ENCODE results near the gene SEMA3D. TPM values are rescaled to one million over a fixed set of nuclear protein-coding genes. Genes with fewer than 3 reads are reported as not detected.

The SEMA3D gene
- total and polyA plus RNA-seq, 2 donors (not counting 3 experiments of a cell fraction or from before 2014, with no cell fraction given): 9.9 to 10.3 TPM

DNA sequence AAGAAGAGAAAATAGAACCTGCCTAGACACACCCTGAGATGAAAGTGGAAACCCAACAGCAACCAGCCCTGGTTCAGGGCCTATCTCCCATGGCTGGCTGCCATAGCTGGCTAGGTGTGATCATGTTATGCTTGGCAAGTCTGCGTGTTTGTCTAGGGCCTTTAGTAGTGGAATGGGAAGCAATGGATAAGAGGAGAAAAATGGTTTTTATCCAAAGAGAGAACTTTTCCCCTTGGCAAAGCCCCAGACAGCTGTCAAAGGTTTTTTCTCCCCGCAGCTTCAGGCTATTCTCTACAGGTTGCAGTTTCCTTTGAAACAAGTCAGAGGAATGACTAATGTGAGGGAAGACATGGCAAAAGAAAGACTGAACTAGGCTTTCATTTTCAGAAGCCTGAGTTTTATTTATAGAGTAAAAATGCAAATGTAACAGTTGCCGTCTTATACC lies 161.5 kb downstream of the SEMA3D start:
- Histone ChIP-seq H3K4me3 (replicated peaks in 1 of 3; ENCODE audit: insufficient read depth in 1 of 3, low read depth in 1 of 3, low read length in 3 of 3) (no peak overlapping the region), H3K27ac (ENCODE audit: insufficient read depth, low read depth, low read length) (no peak overlapping the region), H3K9me1 (replicated peaks; ENCODE audit: control insufficient read depth, extremely low read depth, insufficient read depth, low read length) (no peaks in the 10 kb centered on the region), H3K4me2 (ENCODE audit: insufficient read depth, low read length) (no peak overlapping the region), H4K20me1 (replicated peaks; ENCODE audit: control insufficient read depth, extremely low read depth, insufficient read depth, low read length) (no peaks in the 10 kb centered on the region), H3K4me1 (ENCODE audit: control insufficient read depth, extremely low read depth, insufficient read depth, low read length) (peaks cover 12% of the 10 kb centered on the region), H3K9ac (replicated peaks; ENCODE audit: extremely low read depth, insufficient read depth, low read length) (no peak overlapping the region), H3K79me2 (ENCODE audit: control insufficient read depth, insufficient read depth, low read length) (no peaks in the 10 kb centered on the region), H3K9me3 (replicated peaks; ENCODE audit: control insufficient read depth, insufficient read depth, low read length) (no peaks in the 10 kb centered on the region), H2AFZ (ENCODE audit: low read depth, low read length) (no peak overlapping the region), H3K27me3 (ENCODE audit: control insufficient read depth in 2 of 2, insufficient read depth in 2 of 2, low read length in 2 of 2) (no peaks in the 10 kb centered on the region), H3K36me3 (ENCODE audit: control insufficient read depth in 2 of 2, extremely low read depth in 1 of 2, insufficient read depth in 2 of 2, low read length in 2 of 2) (no peaks in the 10 kb centered on the region)
- intact Hi-C loops (cut with micrococcal nuclease): loop anchor here (10.0 kb wide), 3 partner anchors 691 to 951 kb away; no protein-coding TSS in a partner anchor
- dilution Hi-C loops (cut with MboI; ENCODE audit: extremely low pct_ligation_motif_present, low sequenced_read_pairs): no loop called here
- DNase-seq (ENCODE audit: low read depth, low spot score): peak; percentile 68
- CTCF ChIA-PET: interaction anchor here (0.9 to 10.6 kb wide), 8 partner anchors 17 to 1090 kb away, joined by 3 to 302 read pairs (median 4); partner anchors contain the start of gene SEMA3A
- no TSS peak for BruUV-seq (replicated peaks)
- POLR2A ChIA-PET: no interaction called here
- FAIRE-seq: peak; percentile 71
- TF ChIP-seq MYC (IDR thresholded peaks at IDR 0.05; ENCODE audit: low read depth, low read length): no peak
- TF ChIP-seq JUN (IDR thresholded peaks at IDR 0.05; ENCODE audit: borderline replicate concordance, insufficient read depth, insufficient read length, low read depth): no peak
- no peak for TF ChIP-seq EZH2 (IDR thresholded peaks at IDR 0.05; ENCODE audit: borderline replicate concordance, low read depth, low read length, severe bottlenecking)

- Histone ChIP-seq H3K9ac (replicated peaks; ENCODE audit: extremely low read depth, insufficient read depth, low read length) (no peak overlapping the region), H3K4me1 (ENCODE audit: control insufficient read depth, extremely low read depth, insufficient read depth, low read length) (peaks cover 12% of the 10 kb centered on the region), H3K4me3 (replicated peaks in 1 of 3; ENCODE audit: insufficient read depth in 1 of 3, low read depth in 1 of 3, low read length in 3 of 3) (no peak overlapping the region), H3K9me3 (replicated peaks; ENCODE audit: control insufficient read depth, insufficient read depth, low read length) (no peaks in the 10 kb centered on the region), H2AFZ (ENCODE audit: low read depth, low read length) (no peak overlapping the region), H4K20me1 (replicated peaks; ENCODE audit: control insufficient read depth, extremely low read depth, insufficient read depth, low read length) (no peaks in the 10 kb centered on the region), H3K27ac (ENCODE audit: insufficient read depth, low read depth, low read length) (no peak overlapping the region), H3K79me2 (ENCODE audit: control insufficient read depth, insufficient read depth, low read length) (no peaks in the 10 kb centered on the region), H3K36me3 (ENCODE audit: control insufficient read depth in 2 of 2, extremely low read depth in 1 of 2, insufficient read depth in 2 of 2, low read length in 2 of 2) (no peaks in the 10 kb centered on the region), H3K27me3 (ENCODE audit: control insufficient read depth in 2 of 2, insufficient read depth in 2 of 2, low read length in 2 of 2) (no peaks in the 10 kb centered on the region), H3K9me1 (replicated peaks; ENCODE audit: control insufficient read depth, extremely low read depth, insufficient read depth, low read length) (no peaks in the 10 kb centered on the region), H3K4me2 (ENCODE audit: insufficient read depth, low read length) (no peak overlapping the region)
- TF ChIP-seq JUN (IDR thresholded peaks at IDR 0.05; ENCODE audit: borderline replicate concordance, insufficient read depth, insufficient read length, low read depth): no peak
- CTCF ChIA-PET: interaction anchor here (1.1 to 10.6 kb wide), 10 partner anchors 18 to 1088 kb away, joined by 3 to 302 read pairs (median 5); no protein-coding TSS in a partner anchor
- intact Hi-C loops (cut with micrococcal nuclease) (loop anchor here (1.0 to 10.0 kb wide), 9 partner anchors 322 to 1088 kb away; no protein-coding TSS in a partner anchor), dilution Hi-C loops (cut with MboI; ENCODE audit: extremely low pct_ligation_motif_present, low sequenced_read_pairs) (no loop called here)
- no peak for DNase-seq (ENCODE audit: low read depth, low spot score)
- POLR2A ChIA-PET: no interaction called here
- no TSS peak for BruUV-seq (replicated peaks)
- FAIRE-seq: no peak
Measured at GRCh38 chr7:85023916-85024315, 162.9 kb downstream of the SEMA3D start.

All from endothelial cell of umbilical vein (primary cell).